Measurements from ENCODE around the gene MRPS15.
"Not testable (repeated sequence)": the region's sequence is repeated elsewhere in the genome, so short reads cannot be mapped to it uniquely, and the experiment has no call there.

The MRPS15 gene

GRCh38 chr1:36482724-36483388 lies 18.7 kb upstream of the MRPS15 start, which contains the start of gene CSF3R:
CSF3R (minus strand) TSS chr1:36482913; CDS start chr1:36479496, 3,417 bp downstream.
- DNase-seq: no peak

DNA sequence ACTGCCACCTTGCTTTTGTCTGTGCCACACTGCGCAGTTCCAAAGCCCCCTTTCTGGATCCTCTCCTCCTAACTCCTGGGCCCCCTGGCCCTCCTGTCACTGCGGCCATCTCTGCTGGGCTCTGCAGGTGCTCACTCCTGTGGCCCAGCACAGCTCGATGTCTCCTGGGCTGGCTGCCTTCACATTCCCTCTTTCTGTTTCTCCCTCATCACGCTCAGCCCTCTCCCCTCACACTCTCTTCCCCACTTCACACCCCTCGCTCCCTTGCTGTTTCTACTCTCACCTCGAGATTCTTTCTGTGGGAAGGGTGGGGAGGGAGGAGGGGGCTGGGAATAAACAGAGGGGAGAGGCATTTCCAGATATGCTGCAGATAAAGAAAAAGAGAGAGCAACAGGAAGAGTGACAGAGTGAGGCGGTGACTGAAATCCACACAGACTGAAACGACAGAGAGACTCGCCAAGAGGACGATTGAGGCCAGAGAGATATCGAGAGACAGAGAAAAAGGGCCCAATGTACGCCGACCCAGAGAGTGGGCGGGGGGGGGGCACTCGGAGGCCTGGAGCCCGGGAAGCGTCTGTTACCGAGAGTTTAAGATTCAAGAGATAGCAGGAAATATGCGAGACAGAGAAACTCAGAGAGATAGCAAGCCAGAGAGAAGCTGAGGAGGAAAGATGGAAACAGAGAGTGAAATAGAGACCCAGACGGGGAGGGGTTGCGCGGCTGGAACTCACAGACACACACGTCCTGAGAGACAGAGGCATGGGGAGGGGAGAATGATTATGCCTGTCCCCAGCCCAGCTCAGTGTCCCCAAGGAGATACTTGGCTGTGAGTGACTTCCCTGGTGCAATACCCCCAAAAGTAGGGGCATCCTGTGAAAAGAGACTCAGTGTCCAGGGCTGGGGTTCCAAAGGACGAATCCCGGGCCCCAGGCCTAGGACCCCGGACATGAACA lies 17.9 kb upstream of the MRPS15 start:
- no peak for DNase-seq

- peak; percentile 0 for DNase-seq
Observed at GRCh38 chr1:36481091-36481490, 16.9 kb upstream of the MRPS15 start.

DNA sequence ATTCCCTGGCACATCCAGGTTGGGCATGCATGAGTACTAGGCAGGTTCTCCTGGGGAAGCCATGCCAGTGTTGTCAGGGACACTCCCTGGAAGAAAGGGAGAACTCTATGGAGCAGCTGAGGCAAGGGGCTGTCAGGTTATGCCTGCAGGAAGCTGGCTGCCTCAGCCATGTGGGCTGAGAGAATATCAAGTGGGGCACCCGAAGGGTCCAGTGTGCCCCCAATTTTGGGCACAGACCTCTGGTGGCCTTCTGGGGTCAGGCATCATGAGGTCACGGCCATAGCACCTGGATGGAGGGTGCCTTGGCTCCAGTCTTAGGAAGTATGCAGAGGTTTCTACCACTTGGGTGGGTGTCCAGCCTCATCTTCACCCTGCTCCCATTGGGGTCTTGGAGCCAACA lies 16.0 kb upstream of the MRPS15 start:
- no peak for DNase-seq

DNA sequence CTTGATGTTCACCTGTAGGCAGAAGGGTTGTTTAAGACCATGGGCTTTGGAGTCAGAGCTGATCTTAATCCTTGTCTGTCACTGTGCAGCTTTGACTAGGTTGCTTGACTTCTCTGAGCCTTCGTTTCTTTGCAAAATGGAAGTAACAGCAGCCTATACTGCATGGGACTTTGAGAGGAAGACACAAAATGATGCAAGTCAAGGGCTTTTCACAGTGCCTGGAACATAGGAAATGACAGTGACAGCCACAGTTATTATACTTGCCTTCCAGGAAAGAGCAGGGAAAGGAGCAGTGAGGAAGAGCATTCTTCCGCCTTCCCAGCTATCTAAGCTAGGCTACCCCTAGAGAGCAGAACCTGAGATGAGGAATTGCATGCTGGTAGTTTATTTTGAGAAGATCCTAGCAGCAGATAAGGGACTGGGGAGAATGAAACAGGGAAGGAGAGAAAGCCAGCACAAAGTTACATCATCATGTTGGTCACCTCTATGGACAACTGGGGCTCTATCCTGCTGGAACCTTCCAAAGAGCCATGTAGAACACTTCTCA lies 15.4 kb upstream of the MRPS15 start:
- no peak for DNase-seq

GRCh38 chr1:36477615-36478014 lies 13.4 kb upstream of the MRPS15 start:
- not testable (repeated sequence) for DNase-seq

GRCh38 chr1:36476945-36477344 lies 12.8 kb upstream of the MRPS15 start:
- no peak for DNase-seq

DNA sequence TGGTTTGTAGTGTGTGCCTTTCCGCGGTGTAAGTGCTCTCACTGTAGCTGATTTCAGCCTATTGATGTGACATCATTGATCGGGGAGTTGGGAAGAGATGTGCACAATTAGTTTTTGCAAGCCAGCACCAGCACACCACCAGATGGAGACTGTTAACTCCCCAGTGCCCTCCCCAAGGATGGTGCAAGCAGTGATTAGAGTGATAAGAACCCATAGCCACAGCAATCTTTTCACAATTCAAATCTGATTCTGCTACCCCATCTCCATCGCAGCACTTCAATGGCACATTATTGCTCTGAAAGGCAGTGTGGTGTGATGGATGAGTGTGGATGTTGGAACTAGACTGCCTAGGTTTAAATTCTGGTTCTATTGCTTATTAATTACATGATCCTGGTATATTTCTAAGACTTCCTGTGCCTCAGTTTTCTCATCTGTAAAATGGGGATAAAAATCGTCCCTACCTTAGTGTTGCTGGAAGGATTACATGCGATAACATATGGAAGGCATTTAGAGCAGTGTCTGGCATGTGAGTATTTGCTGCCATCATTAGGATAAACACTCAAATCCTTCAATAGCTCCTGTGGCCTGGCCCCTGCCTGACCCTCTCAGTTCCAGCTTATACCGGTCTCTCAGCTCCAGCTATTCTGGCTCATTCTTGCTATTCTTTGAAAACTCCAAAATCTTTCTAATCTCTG lies 11.9 kb upstream of the MRPS15 start:
- no peak for DNase-seq

DNA sequence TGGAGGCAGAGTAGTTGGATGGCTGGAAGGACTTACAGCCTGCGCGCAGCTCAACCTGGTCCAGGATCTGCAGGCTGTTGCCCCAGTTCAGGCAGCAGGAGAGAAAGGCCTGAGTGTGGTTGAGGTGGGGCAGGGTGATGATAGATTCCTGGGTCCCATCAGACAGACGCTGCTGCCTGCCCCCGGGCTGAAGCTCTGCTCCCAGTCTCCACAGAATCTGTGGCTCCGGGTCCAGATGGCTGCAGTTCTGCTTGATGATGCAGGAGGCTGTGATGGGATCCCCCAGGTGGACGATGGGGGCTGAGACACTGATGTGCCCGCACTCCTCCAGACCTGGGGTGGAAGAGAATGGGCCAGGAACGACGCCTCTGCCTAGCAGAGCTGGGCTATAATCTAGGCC lies 11.2 kb upstream of the MRPS15 start:
- DNase-seq: no peak

- no peak for DNase-seq
Observed at GRCh38 chr1:36472656-36473055, 8.5 kb upstream of the MRPS15 start.

DNA sequence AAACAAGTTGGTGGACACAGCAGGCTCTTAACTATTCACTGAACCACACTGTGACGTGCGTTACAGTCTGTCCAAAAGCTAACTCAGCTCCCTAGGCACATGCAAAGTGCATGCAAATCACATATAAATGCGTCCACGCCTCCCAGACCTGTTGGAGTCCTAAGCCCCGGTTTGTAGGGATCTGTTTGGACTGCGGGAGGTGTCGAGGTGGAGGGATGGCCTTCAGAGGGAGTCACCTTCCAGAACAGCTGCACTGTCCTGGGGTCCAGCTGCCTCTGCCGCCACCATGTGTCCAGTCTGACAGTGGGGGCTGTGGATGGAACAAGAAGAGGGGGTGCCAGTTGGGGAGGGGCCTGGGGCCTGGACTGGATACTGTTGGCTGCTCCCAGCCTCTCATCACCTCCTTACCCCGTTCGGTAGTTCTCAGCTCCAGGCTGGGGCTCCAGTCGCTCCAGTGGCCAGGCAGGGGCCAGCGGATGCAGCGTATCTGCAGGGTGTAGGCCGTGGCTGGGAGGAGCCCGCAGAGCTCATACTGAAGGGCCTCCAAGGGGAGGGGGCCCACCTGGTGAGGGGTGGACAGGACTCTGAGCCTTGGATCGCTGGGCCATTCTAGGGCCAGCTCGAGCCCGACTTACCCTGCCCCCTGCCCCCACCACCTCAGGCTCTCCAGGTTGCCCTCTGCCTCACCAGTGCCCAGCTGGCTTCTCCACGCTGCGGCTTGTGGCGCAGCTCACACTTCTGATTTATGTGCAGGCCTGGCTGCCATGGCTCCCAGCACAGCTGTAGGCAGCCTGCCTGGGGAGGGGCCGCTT lies 7.9 kb upstream of the MRPS15 start:
- DNase-seq: no peak

DNA sequence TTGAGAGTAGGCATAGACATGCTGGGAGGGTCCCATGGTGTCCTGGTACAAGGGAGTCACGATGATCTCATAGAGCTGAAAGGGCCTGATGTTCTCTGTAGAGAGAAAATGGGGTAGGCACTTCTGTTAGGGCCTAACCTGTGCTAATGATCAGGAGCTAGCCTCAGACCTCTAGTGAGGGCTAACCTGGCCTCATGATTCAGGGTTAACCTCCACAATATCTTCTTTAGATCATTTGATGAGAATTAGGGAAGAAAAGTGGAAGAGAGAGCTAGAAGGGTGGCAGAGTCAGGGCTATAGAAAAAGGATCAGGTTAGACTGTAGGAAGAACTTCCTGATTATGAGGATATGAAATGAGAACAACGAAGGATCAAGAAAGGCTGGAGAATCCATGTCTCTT lies 5.0 kb upstream of the MRPS15 start:
- no peak for DNase-seq

- no peak for DNase-seq
Observed at GRCh38 chr1:36467700-36468455, 3.7 kb upstream of the MRPS15 start.

DNA sequence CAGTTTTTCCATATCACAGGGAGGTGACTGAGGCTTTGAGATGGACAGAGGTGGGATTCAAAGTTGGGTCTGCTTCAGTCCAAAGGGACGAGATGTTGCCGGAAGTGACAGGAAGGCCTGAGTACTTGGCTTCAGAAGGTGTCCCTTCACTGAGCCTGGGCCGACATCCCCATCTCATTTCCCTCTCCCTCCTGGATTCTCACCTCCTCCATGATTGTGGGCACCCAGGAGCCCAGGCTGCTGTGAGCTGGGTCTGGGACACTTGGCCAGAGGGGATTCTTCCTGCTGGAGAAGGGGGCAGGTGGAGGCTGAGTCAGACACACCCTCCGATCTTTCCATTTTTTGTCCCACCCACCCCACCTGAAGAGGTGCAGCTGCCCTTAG lies 2.8 kb upstream of the MRPS15 start:
- no peak for DNase-seq

DNA sequence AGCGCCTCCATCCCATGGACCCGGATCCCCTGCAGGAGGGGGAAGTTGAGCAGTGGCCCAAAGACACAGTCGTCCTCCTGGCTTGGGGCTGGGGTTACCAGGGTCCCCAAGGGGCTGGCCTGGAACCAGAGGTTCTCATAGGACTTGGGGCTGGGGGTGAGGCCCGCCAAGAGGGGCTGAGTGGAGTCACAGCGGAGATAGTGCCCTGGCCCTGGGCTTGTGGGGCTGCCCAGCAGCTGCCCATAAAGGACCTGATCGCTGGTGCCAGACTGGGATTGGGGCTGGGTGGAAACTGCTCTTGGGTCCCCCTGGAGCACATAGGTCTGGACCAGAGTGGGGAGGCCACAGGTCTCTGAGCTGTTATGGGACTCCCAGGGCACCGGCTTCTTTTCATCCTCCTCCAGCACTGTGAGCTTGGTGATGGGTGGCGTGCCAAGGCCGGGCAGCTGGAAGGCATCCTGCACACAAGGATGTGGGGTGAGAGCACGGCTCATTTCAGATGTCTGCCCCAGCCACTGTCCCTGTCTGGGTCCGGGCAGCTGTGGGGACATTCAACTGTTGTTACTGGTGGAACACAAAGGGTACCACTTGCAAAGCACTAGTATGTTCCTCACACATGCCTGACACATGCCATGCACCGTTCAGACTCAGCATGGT lies 2.3 kb upstream of the MRPS15 start:
- no peak for DNase-seq

- no peak for DNase-seq
Observed at GRCh38 chr1:36465731-36466369, 1.7 kb upstream of the MRPS15 start.

DNA sequence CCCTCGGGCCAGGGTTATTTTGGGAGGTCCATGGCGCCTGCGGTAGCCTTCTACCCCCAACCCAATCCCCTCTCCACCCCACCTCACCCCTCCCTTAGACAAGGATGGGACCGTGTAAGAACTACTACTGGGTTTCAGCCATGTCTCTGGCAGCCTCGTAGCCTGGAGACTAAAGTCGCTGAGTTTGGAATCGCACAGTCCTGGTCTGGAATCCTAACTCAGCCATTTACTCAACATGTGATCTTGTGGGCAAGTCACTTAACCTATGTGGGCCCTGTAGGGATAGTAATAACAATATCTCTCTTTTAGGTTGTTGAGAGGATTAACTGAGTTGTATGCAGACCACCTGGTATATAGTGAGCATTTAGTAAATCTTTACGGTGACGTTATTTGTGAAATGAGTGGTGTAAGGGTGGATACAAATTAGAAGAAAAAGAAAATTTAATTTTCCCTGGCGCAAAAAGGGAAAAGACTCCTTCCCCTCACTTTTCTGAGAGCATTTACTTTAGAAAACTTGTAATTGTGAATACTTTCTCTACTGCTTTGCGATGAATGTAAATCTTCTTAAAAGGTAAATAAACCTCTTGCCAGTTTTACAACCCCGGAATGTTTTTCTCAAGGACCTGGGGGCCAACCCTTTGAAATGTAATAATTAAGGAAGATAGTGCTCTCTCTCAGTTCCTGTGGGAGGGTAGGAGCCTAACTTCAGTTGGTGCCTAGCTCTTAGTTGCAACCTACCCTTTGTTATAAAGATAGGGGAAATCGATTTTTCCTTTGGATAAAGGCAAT lies 615 bp upstream of the MRPS15 start:
- no peak for DNase-seq

GRCh38 chr1:36463463-36463802 lies 751 bp downstream of the MRPS15 start:
- no peak for DNase-seq

- no peak for DNase-seq
Observed at GRCh38 chr1:36458910-36459309, 5.3 kb downstream of the MRPS15 start.

GRCh38 chr1:36457691-36458090 lies 6.5 kb downstream of the MRPS15 start:
- no peak for DNase-seq

Measured in activated CD4-positive, CD25-positive, alpha-beta regulatory T cell treated with anti-CD3 and anti-CD28 coated beads, Interleukin-2, amount 50 U/mL, for 72 hours (primary cell).